H1 (cell line): Measurements from ENCODE around the gene SLC22A31. TPM values are rescaled to one million over a fixed set of nuclear protein-coding genes. Genes with fewer than 3 reads are reported as not detected.

ENCODE experiments used
- CTCF ChIA-PET: fragments of 300-600 bp; sonication (Branson Sonifier 250); formaldehyde crosslinking; loops from one replicate; lab custom pipeline; 2021; ENCODE audit not compliant: partially characterized antibody; lab: Charles Lee
- POLR2A ChIA-PET: fragments of 300-600 bp; sonication (Branson Sonifier 250); formaldehyde crosslinking; loops from one replicate; lab custom pipeline; 2021; ENCODE audit warnings: inconsistent platforms; ENCODE audit not compliant: partially characterized antibody; lab: Charles Lee
- DNase-seq, 2 experiments: peaks; one replicate each; pipeline versions ENCODE4 v3.0.0 to v3.0.0-alpha.2; 2010 to 2022; ENCODE audit warnings: low spot score in 2 of 2, low read depth in 1 of 2, mixed read lengths in 1 of 2
- FAIRE-seq: peaks from 2 replicates; lab custom pipeline; 2011; peaks lifted over from hg19 to GRCh38; lab: Jason Lieb, UNC
- H2AFZ ChIP-seq: 2 replicates; pipeline ENCODE4 v1.8.1; 2012; ENCODE audit warnings: low read length, inconsistent platforms
- H2AK5ac ChIP-seq: 2 replicates; pipeline ENCODE4 v1.6.1; 2013; ENCODE audit warnings: low read depth, low read length
- H2BK120ac ChIP-seq: replicated peaks from 2 replicates; pipeline ENCODE3; 2013; ENCODE audit warnings: low read depth, low read length, inconsistent platforms
- H2BK12ac ChIP-seq: 2 replicates; pipeline ENCODE4 v1.6.1; 2013; ENCODE audit warnings: low read depth, low read length
- H2BK15ac ChIP-seq: 2 replicates; pipeline ENCODE4 v1.6.1; 2013; ENCODE audit warnings: low read length
- H2BK20ac ChIP-seq: 2 replicates; pipeline ENCODE4 v1.6.1; 2013; ENCODE audit warnings: low read length
- H2BK5ac ChIP-seq: 2 replicates; pipeline ENCODE4 v1.6.1; 2013; ENCODE audit warnings: low read depth, low read length
- H3K14ac ChIP-seq: 2 replicates; pipeline ENCODE4 v1.6.1; 2013; ENCODE audit warnings: inconsistent platforms; ENCODE audit not compliant: insufficient read length
- H3K18ac ChIP-seq: 2 replicates; pipeline ENCODE4 v1.6.1; 2013; ENCODE audit warnings: low read length; ENCODE audit errors: extremely low read depth
- H3K23ac ChIP-seq: 2 replicates; pipeline ENCODE4 v1.6.1; 2013; ENCODE audit warnings: inconsistent platforms; ENCODE audit not compliant: insufficient read length
- H3K23me2 ChIP-seq: 2 replicates; pipeline ENCODE4 v1.6.1; 2013; ENCODE audit warnings: low read depth, low read length
- H3K27ac ChIP-seq: 2 replicates; pipeline ENCODE4 v1.6.1; 2011; ENCODE audit warnings: low read depth, low read length, inconsistent platforms
- H3K27me3 ChIP-seq, 4 experiments: replicated peaks in 1 of 4; 1 replicate in 1 of 4; 2 replicates in 3 of 4; pipeline versions ENCODE4 v1.6.1 to v1.8.1; 2011 to 2013; ENCODE audit warnings: low read length in 3 of 4, mild to moderate bottlenecking in 3 of 4, inconsistent platforms in 2 of 4, mixed read lengths in 2 of 4, moderate library complexity in 1 of 4; ENCODE audit not compliant: control insufficient read depth in 3 of 4, insufficient read depth in 3 of 4; ENCODE audit errors: extremely low read depth in 1 of 4
- H3K36me3 ChIP-seq, 4 experiments: 2 replicates each; pipeline versions ENCODE4 v1.6.1 to v1.8.1; 2011 to 2013; ENCODE audit warnings: mild to moderate bottlenecking in 4 of 4, low read length in 3 of 4, moderate library complexity in 2 of 4, control low read depth in 1 of 4, inconsistent platforms in 1 of 4; ENCODE audit not compliant: insufficient read depth in 4 of 4, control insufficient read depth in 2 of 4
- H3K4ac ChIP-seq: replicated peaks from 2 replicates; pipeline ENCODE3; 2013; ENCODE audit warnings: low read length, low read depth, mixed read lengths, inconsistent platforms; ENCODE audit not compliant: insufficient read length
- H3K4me1 ChIP-seq, 4 experiments: replicated peaks in 1 of 4; 1 replicate in 1 of 4; 2 replicates in 3 of 4; pipeline versions ENCODE4 v1.6.1 to v1.8.1; 2011 to 2013; ENCODE audit warnings: low read length in 3 of 4, inconsistent platforms in 2 of 4, mixed read lengths in 1 of 4; ENCODE audit not compliant: insufficient read depth in 4 of 4, control insufficient read depth in 3 of 4
- H3K4me2 ChIP-seq, 2 experiments: 2 replicates each; pipeline versions ENCODE4 v1.6.1 to v1.8.1; 2011 to 2013; ENCODE audit warnings: low read depth in 2 of 2, low read length in 2 of 2, control low read depth in 1 of 2, inconsistent platforms in 1 of 2, mild to moderate bottlenecking in 1 of 2; ENCODE audit not compliant: insufficient read depth in 1 of 2
- H3K4me3 ChIP-seq, 4 experiments: fragments of 200-600, 300-600 bp in 1 of 4; sonication (generic), shearing (Covaris generic), sonication (Bioruptor Twin) in 1 of 4; 2 replicates each; pipeline versions ENCODE4 v1.5.1 to v1.8.1; 2011 to 2016; ENCODE audit warnings: low read length in 4 of 4, low read depth in 3 of 4, control low read depth in 2 of 4, inconsistent platforms in 2 of 4, mild to moderate bottlenecking in 2 of 4, mixed read lengths in 1 of 4, moderate library complexity in 1 of 4; ENCODE audit not compliant: insufficient read depth in 2 of 4; ENCODE audit errors: extremely low read depth in 1 of 4
- H3K56ac ChIP-seq: replicated peaks from 2 replicates; pipeline ENCODE3; 2013; ENCODE audit warnings: low read depth, mild to moderate bottlenecking, mixed read lengths, low read length, inconsistent platforms; ENCODE audit not compliant: insufficient read length
- H3K79me1 ChIP-seq: 2 replicates; pipeline ENCODE4 v1.6.1; 2013; ENCODE audit warnings: low read depth, low read length, control low read depth
- H3K79me2 ChIP-seq, 2 experiments: 2 replicates each; pipeline versions ENCODE4 v1.6.1 to v1.8.1; 2012 to 2013; ENCODE audit warnings: low read length in 2 of 2, mild to moderate bottlenecking in 2 of 2, inconsistent platforms in 1 of 2; ENCODE audit not compliant: insufficient read depth in 2 of 2, control insufficient read depth in 1 of 2
- H3K9ac ChIP-seq, 4 experiments: replicated peaks in 1 of 4; 1 replicate in 1 of 4; 2 replicates in 3 of 4; pipeline versions ENCODE4 v1.6.1 to v1.8.1; 2011 to 2013; ENCODE audit warnings: low read depth in 3 of 4, low read length in 3 of 4, control low read depth in 2 of 4, mild to moderate bottlenecking in 2 of 4, moderate library complexity in 2 of 4, inconsistent platforms in 1 of 4; ENCODE audit errors: extremely low read depth in 1 of 4
- H3K9me3 ChIP-seq, 2 experiments: 2 replicates each; pipeline versions ENCODE4 v1.6.1 to v1.8.1; 2012 to 2013; ENCODE audit warnings: mild to moderate bottlenecking in 2 of 2, moderate library complexity in 2 of 2, control low read depth in 1 of 2, inconsistent platforms in 1 of 2, low read depth in 1 of 2, low read length in 1 of 2, mixed read lengths in 1 of 2; ENCODE audit not compliant: insufficient read depth in 2 of 2
- H4K20me1 ChIP-seq, 2 experiments: replicated peaks in 1 of 2; 2 replicates each; pipeline versions ENCODE3 to v1.8.1; 2011 to 2013; ENCODE audit warnings: inconsistent platforms in 2 of 2, low read length in 2 of 2, mild to moderate bottlenecking in 1 of 2; ENCODE audit not compliant: insufficient read depth in 2 of 2, control insufficient read depth in 1 of 2
- H4K5ac ChIP-seq: 2 replicates; pipeline ENCODE4 v1.6.1; 2013; ENCODE audit warnings: low read length, low read depth, mixed read lengths, inconsistent platforms; ENCODE audit not compliant: insufficient read length
- H4K8ac ChIP-seq: 2 replicates; pipeline ENCODE4 v1.8.0; 2013; ENCODE audit warnings: mild to moderate bottlenecking, moderate library complexity, low read length, inconsistent platforms; ENCODE audit not compliant: insufficient read depth; ENCODE audit errors: extremely low read depth
- H4K91ac ChIP-seq: replicated peaks from 2 replicates; pipeline ENCODE3; 2013; ENCODE audit warnings: low read length, mixed read lengths, inconsistent platforms; ENCODE audit not compliant: insufficient read length
- BACH1 ChIP-seq: IDR thresholded peaks from 2 replicates; pipeline ENCODE4 v1.6.1; 2012; ENCODE audit warnings: low read length, improper control_type of control experiment
- KDM4A ChIP-seq: IDR thresholded peaks from one replicate; pipeline ENCODE4 v1.7.1; 2012; ENCODE audit warnings: low read depth, mild to moderate bottlenecking, moderate library complexity, low read length, inconsistent platforms; ENCODE audit not compliant: severe bottlenecking
- MAX ChIP-seq: IDR thresholded peaks from 2 replicates; pipeline ENCODE4 v1.6.1; 2012; ENCODE audit warnings: inconsistent platforms
- POLR2A ChIP-seq, 2 experiments: IDR thresholded peaks; 1 replicate in 1 of 2; 2 replicates in 1 of 2; pipeline ENCODE4 v1.6.1; 2011; ENCODE audit warnings: low read depth in 2 of 2, low read length in 2 of 2, mild to moderate bottlenecking in 2 of 2; ENCODE audit errors: control extremely low read depth in 1 of 2
- RBBP5 ChIP-seq: IDR thresholded peaks from 2 replicates; pipeline ENCODE4 v1.7.1; 2012; ENCODE audit warnings: low read depth, mild to moderate bottlenecking, inconsistent platforms, low read length, moderate library complexity, borderline replicate concordance
- WGBS, 2 experiments: shearing (Covaris generic) in 1 of 2; methylation state at CpG; one replicate each; pipeline versions ENCODE4 v1.1.6 to v1.1.7; 2013 to 2015; ENCODE audit warnings: low lambda C conversion rate in 2 of 2, mixed read lengths in 2 of 2, inconsistent platforms in 1 of 2, low coverage in 1 of 2, missing lambda C conversion rate in 1 of 2; ENCODE audit not compliant: insufficient replicate concordance in 2 of 2, insufficient coverage in 1 of 2, insufficient read length in 1 of 2; ENCODE audit errors: extremely low coverage in 1 of 2, missing lambda C conversion rate in 1 of 2; 5-methylcytosine and 5-hydroxymethylcytosine counted together
- polyA plus RNA-seq, 7 experiments: library from polyadenylated mRNA; depleted of rRNA in 3 of 7; stranded (reverse) in 5 of 7; unstranded in 2 of 7; fragments of >200 nt in 5 of 7; fragments of 200-250 nt in 2 of 7; gene quantifications; 1 replicate in 5 of 7; 2 replicates in 1 of 7; 4 replicates in 1 of 7; pipeline versions ENCODE4 v1.2.1 to v1.2.3, GENCODE V29; 2011 to 2013; ENCODE audit warnings: missing spikeins in 2 of 7, mixed read lengths in 2 of 7
- total RNA-seq: library from RNA; stranded (reverse); fragmentation: NEBNext Ultra II Directional; extraction: Animal tissue kit (Norgen Biotek cat#: 25700); gene quantifications from 2 replicates; pipeline ENCODE4 v1.2.1, GENCODE V29; 2021

The SLC22A31 gene
- total and polyA plus RNA-seq, 2 of the 8 experiments (the other 6 are each of a cell fraction or from before 2014, with no cell fraction given): 7.7 to 10.6 TPM

- Histone ChIP-seq H2BK15ac (no peak overlapping the region), H3K23ac (no peak overlapping the region), H3K9ac (peak overlapping the region in 2 of 4 experiments; percentile 54 to 87; a peak in 1 of 7 replicates), H3K36me3 (no peaks in the 10 kb centered on the region), H2BK120ac (no peak overlapping the region), H3K79me1 (no peaks in the 10 kb centered on the region), H3K4me3 (peak overlapping the region; percentile 33 to 72 (median 44)), H3K4me1 (peaks cover 0 to 9% (median 0%) of the 10 kb centered on the region in 4 experiments; a peak in 2 of 7 replicates), H2BK12ac (no peak overlapping the region), H3K27me3 (peaks cover 0 to 11% (median 6%) of the 10 kb centered on the region in 4 experiments; a peak in 4 of 7 replicates), H2AK5ac (no peak overlapping the region), H4K5ac (no peak overlapping the region), H3K23me2 (peaks cover 4% of the 10 kb centered on the region; the same call in 1 of the 2 replicates), H4K91ac (no peak overlapping the region), H3K4ac (no peak overlapping the region), H3K4me2 (peak overlapping the region; percentile 77 to 90), H3K18ac (peak overlapping the region; percentile 48), H3K14ac (no peak overlapping the region), H2BK5ac (no peak overlapping the region), H2AFZ (no peak overlapping the region), H4K8ac (peak overlapping the region; percentile 80; the same call in 1 of the 2 replicates), H2BK20ac (no peak overlapping the region), H3K79me2 (no peaks in the 10 kb centered on the region), H3K9me3 (no peaks in the 10 kb centered on the region; a peak in 1 of 4 replicates), H4K20me1 (peaks cover 0 to 5% of the 10 kb centered on the region in 2 experiments), H3K56ac (peak overlapping the region; percentile 16), H3K27ac (no peak overlapping the region)
- TF ChIP-seq POLR2A (IDR thresholded peaks at IDR 0.05; ENCODE audit: control extremely low read depth in 1 of 2, low read depth in 2 of 2, low read length in 2 of 2) (peak in 1 of 2 experiments; percentile 22; a peak in 1 of 3 replicates), MAX (peak; percentile 11; the same call in 1 of the 2 replicates), RBBP5 (no peak), BACH1 (peak; percentile 1), KDM4A (peak; percentile 32)
- 6% methylated on average over 29 of the region's 78 CpGs; no CpG with 5 or more reads in 1 of the 2 experiments for WGBS, 2 experiments
- DNase-seq: peak; percentile 62 to 100
- CTCF ChIA-PET: interaction anchor here (0.6 to 2.6 kb wide), 3 partner anchors 42 to 263 kb away, joined by 3 to 9 read pairs (median 3); no protein-coding TSS in a partner anchor
- POLR2A ChIA-PET: interaction anchor here (0.7 to 2.0 kb wide), 8 partner anchors 8 to 318 kb away, joined by 3 to 6 read pairs (median 4); no protein-coding TSS in a partner anchor
- FAIRE-seq: no peak
Measured at GRCh38 chr16:89246903-89247733, 46.8 kb upstream of the SLC22A31 start.
